Fibroblast of villous mesenchyme (primary cell): ENCODE data around the gene WAPL. TPM values are rescaled to one million over a fixed set of nuclear protein-coding genes. Genes with fewer than 3 reads are reported as not detected.

Experiments used
- DNase-seq: peaks from one replicate; pipeline ENCODE4 v3.0.0-alpha.2; 2010; ENCODE audit warnings: low read depth
- H3K4me3 ChIP-seq: 2 replicates; pipeline ENCODE4 v1.5.1; 2011; ENCODE audit warnings: low read depth, mild to moderate bottlenecking, low read length
- CTCF ChIP-seq: IDR thresholded peaks from 2 replicates; pipeline ENCODE4 v1.5.1; 2012; ENCODE audit warnings: low read depth, mild to moderate bottlenecking, low read length; ENCODE audit not compliant: insufficient read depth
- total RNA-seq: library from RNA; depleted of rRNA; stranded (reverse); fragments of >200 nt; gene quantifications from 2 replicates; pipeline ENCODE4 v1.2.3, GENCODE V29; 2012

WAPL gene
- total RNA-seq, 1 donor, result 64.8 TPM

- no peak overlapping the region for H3K4me3 ChIP-seq
- no peak for TF ChIP-seq CTCF
- no peak for DNase-seq
Measured at GRCh38 chr10:86393862-86394455, 127.6 kb downstream of the WAPL start.

- no peak overlapping the region for H3K4me3 ChIP-seq
- no peak for TF ChIP-seq CTCF
- DNase-seq, result no peak
Measured at GRCh38 chr10:86393362-86393761, 128.2 kb downstream of the WAPL start.

DNA sequence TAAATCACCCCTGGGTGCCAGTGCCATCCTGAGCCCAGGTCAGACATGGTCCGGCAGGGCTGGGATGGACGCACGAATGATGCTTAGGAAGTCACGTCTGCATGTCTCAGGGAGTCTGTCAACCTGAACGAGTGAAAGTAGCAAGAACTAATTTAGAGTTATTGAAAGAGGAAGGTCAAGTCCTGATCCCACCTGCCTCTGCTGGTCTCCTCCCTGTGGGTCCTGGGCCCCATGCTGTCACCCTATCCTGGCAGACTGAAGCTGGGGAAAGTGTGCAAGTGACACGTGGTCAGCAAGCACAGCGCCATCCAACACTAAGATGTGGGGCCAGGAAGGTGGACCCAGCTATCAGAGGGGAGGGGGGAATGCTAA lies 128.9 kb downstream of the WAPL start:
- no peak for DNase-seq
- no peak for TF ChIP-seq CTCF
- H3K4me3 ChIP-seq, result no peak overlapping the region

- TF ChIP-seq CTCF, result no peak
- H3K4me3 ChIP-seq, result no peak overlapping the region
- DNase-seq, result no peak
Measured at GRCh38 chr10:86391986-86392722, 129.4 kb downstream of the WAPL start.

DNA sequence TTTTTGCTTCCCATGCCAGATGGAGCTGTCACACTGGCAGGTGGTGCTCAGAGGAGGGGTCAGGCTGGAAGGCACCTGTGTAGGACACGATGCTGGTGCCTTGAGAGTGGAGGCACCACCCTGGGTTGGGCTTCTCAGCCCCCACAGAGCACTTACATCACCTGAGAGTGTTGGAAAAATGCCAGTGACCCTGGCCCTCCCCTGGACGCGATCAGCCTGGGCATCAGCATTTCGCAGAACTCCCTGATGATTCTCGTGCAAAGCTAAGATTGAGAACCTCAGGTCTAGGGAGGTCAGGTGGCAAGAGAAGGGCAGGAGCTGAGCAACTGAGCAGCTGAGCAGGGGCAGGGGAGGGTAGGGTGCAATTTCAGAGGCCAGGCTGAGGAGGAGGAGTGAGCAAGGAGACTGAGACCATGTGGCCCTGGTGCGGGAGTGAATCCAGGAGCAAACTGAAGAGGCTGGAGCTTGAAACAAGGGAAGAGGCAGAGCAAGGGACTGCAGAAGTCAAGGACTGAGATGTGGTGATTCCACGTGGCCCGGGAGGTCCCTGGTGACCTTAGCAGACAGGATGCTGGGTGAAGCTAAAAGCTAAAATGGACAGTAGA lies 130.3 kb downstream of the WAPL start:
- DNase-seq, result no peak
- no peak overlapping the region for H3K4me3 ChIP-seq
- TF ChIP-seq CTCF, result no peak

- no peak overlapping the region for H3K4me3 ChIP-seq
- no peak for TF ChIP-seq CTCF
- no peak for DNase-seq
Measured at GRCh38 chr10:86390337-86391120, 131.1 kb downstream of the WAPL start.
